GM04503 (cell line): ENCODE results near the gene RSRC1.
"Not testable (repeated sequence)": the region's sequence is repeated elsewhere in the genome, so short reads cannot be mapped to it uniquely, and the experiment has no call there.

Source experiments
- DNase-seq: peaks from one replicate; pipeline ENCODE4 v3.0.0-alpha.2; 2012; ENCODE audit warnings: low read depth

The RSRC1 gene

GRCh38 chr3:158228942-158229341 lies 119.1 kb downstream of the RSRC1 start:
- DNase-seq, result not testable (repeated sequence)

DNA sequence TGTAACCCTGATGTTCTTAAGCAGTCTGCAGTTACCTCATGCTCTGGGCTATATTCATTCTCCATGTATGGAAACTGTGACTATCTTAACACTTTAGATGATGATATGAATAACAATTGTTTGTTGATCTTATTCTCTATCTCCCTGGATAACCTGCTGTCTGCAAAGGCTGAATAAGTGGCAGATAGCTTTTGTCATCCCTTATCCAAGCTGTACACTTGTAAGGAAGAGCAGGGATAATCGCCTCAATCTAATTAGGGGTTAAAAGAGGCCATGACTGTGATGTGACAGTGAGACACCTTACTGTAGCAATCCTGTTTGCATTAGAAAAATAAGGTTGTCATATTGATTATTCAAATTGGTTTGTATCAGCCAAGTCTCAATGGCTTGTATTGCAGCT lies 123.9 kb downstream of the RSRC1 start:
- no peak for DNase-seq

GRCh38 chr3:158244274-158244673 lies 134.4 kb downstream of the RSRC1 start:
- DNase-seq, result no peak

DNA sequence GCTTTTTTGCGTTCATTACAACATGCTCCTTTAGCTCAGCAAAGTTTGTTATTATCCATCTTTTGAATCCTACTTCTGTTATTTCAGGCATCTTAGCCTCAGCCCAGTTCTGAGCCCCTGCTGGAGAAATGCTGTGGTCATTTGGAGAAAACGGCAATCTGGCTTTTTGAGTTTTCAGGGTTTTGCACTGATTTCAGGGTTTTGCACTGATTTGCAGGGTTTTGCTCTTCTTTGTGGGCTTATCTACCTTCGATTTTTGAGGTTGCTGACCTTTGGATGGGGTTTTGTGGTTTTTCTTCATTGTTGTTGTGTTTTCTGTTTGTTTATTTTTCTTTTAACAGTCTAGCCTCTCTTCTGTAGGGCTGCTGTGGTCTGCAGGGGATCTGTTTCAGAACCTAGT lies 137.4 kb downstream of the RSRC1 start:
- no peak for DNase-seq

DNA sequence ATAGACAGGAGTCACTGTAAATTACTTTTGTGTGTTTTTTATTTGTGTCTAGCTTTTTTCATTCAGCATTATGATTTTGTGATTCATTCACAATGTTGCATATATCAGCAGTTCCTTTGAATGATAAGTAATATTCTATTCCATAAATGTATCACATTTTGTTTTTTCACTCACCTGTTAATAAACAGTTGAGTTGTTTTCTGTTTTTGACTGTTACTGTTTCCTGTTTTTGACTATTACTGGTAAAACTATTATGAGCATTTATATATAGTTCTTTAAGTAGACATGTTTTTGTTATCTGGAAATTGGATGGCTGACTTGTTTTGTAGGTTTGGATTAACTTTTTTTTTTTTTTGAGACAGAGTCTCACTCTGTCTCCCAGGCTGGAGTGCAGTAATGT lies 138.4 kb downstream of the RSRC1 start:
- no peak for DNase-seq

GRCh38 chr3:158249183-158249582 lies 139.3 kb downstream of the RSRC1 start:
- DNase-seq, result no peak

DNA sequence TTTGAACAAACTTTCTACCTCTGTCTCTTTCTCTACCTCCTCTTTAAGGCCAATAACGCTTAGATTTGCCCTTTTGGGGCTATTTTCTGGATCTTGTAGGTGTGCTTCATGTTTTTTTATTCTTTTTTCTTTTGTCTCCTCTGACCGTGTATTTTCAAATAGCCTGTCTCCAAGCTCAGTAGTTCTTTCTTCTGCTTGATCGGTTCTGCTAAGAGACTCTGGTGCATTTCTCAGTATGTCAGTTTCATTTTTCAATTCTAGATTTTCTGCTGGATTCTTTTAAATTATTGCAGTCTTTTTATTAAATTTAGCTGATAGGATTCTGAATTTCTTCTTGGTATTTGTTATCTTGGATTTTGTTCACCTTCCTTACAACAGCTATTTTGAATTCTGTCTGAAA lies 148.7 kb downstream of the RSRC1 start:
- DNase-seq, result no peak

GRCh38 chr3:158260392-158260791 lies 150.5 kb downstream of the RSRC1 start:
- no peak for DNase-seq

GRCh38 chr3:158261371-158261991 lies 151.6 kb downstream of the RSRC1 start:
- no peak for DNase-seq

DNA sequence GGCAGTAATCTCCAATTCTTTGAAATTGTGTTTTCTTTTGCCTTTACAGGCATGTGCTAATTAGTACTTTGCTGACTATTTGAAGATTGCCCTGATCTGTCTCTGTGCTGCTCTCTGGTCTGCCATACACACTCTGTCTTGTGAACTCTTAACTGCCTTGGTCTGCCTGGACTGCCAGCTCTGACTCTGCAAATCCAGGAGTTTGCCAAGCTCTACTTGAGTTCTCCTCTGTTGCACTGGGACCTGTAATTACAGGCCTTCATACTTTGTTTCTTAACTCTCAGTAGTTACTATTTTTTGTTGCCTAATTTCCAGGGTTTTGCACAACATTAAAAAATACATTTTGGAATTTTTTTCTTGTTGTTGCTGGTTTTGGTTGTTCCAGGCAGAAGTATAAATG lies 155.0 kb downstream of the RSRC1 start:
- peak; percentile 7 for DNase-seq

- DNase-seq, result no peak
Observed at GRCh38 chr3:158267015-158267414, 157.1 kb downstream of the RSRC1 start.

DNA sequence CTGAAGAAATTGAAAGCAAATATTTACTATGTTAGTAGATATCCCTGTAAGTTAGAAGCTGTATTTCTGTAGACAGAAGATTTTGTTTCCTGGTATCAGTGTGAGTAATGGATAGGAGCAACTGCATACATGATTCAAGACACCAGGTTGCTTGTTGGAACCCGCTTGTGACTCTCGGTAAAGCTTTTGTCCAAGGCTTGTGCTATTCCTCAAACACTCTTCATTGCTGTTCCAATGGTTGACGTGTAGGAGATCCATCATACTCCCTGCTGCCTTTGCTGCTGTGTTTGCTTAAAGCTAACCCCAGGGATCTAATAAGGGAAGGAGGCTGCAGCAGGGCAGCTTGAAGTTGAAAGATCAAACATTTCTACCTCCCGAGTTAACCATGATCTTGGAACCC lies 160.1 kb downstream of the RSRC1 start:
- DNase-seq, result no peak

DNA sequence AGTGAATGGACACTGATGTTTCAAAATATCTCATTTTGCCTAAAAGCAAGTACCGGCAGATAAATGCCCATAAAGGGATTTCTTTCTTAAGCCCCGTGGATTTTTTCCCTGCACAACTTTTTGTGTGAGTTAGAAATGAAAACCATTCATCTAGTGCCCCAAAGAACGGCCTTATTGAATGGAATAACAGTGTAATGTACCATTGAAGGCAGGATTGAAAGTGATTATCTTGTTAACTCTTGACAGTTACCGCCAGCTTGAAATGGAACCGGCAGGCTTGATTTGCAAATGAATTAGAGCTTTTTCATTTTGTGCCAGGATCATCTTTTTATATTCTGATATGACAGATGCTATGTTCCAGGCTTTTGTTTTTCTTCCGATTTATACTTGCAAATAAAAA lies 162.2 kb downstream of the RSRC1 start:
- no peak for DNase-seq

- no peak for DNase-seq
Observed at GRCh38 chr3:158273656-158274055, 163.8 kb downstream of the RSRC1 start.

DNA sequence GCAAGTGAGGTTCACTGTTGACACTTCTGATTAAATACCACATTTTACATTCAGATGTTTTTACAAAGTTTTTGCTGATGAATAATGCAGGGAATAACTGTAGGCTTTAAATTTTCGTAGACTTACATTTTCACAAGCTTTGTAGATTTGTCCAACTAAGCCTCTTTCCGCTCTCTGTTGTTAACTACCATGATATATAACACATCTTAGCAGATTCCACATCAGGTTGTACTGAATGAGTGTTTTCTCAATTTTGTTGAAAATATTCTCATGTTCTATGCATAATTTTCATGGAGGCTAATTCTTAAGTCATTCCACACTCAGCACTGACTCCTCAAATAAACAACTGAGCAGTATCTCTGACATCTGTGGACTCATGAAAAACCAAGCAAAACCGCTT lies 168.3 kb downstream of the RSRC1 start:
- DNase-seq, result no peak

DNA sequence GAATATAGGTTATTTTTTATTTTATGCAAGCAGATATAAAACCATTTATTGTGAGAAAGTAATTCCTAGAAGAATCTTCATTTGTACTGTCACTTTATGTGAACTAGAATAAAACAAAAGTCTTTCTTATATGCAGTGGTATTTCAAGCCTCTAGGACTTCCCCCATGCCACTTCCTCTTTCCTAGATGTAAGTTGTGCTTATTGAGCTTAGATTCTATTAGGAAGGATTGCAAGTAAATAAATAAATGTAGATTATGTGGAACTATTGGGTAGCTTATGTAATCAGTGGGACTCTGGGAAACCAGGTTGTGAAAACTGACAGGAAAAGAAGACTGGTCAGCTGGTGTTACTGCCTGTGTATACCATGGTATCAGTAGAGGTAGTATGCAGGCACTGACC lies 169.7 kb downstream of the RSRC1 start:
- DNase-seq, result no peak

DNA sequence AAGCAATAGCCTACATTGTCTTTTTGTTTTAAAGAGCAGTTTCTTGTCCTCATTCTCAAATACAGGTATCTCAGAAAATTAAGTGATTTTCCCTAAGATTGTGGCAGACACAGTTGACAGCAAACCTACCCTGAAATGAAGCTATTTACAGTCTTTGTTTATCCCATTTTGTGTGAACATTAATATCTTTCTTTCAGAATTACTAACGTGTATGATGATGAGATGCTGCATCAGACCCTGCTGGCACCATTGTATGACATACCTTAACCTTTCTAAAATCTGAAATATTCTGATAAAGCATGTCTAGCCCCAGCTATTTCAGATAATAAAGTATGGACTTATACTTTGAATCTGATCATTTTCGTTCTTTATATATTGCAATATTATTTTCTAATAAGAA lies 185.9 kb downstream of the RSRC1 start:
- DNase-seq, result no peak

DNA sequence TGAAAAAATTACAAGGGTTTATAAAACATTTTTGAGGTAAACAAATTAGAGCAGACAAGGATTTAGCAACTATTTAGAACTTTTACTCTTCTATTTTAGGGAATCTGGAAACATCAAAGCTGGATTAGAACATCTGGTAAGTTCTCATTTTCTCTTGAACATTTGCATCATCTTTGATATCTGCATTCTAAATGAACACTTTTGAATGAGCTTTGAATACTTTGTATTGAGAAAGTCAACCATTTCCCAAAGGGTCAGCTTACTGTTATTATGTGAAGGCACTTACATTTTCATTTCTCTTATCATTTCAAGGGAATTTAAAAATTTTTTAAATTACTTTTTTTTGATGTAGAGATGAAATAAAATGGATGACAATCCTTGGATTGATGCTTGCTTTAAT lies 188.1 kb downstream of the RSRC1 start:
- DNase-seq, result no peak

DNA sequence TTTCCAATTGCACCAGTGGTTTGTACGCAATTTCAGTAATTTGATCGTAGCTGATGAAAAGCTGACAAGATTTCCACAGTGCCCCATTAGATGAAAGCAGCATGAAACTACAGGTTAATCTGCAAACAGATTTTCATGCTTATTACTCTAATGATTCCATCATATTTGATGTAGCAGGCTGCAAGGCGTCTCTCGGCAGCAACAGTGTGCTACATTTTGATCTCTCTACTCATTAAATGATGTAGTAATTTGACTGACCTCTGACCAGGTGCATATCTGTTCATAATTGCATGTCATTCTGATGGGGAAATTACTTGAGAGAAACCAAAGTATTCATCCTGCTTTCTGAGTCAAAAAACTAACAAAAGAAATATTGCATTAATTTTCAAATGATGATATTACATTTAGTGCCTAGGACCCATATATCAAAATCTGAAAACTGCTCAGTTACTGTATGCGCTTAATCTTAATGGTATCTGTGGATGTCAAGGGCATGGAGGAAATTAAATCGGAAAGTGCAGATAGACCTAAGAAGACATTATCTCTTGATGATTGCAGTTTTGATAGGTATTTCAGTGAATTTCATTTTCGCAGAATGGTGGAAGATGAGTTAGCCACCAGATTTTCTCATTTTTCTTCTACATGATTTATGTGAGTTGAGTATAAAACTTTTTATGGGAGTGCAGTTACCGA lies 198.5 kb downstream of the RSRC1 start:
- DNase-seq, result no peak

- DNase-seq, result no peak
Observed at GRCh38 chr3:158312560-158313141, 202.8 kb downstream of the RSRC1 start.

- DNase-seq, result no peak
Observed at GRCh38 chr3:158313338-158313927, 203.5 kb downstream of the RSRC1 start.

GRCh38 chr3:158314426-158315357 lies 204.8 kb downstream of the RSRC1 start:
- DNase-seq, result no peak
